Heart left ventricle (tissue), 16 donors: ENCODE results near the gene THOC1. TPM values are rescaled to one million over a fixed set of nuclear protein-coding genes. Genes with fewer than 3 reads are reported as not detected.
A peak's percentile ranks its signal among the peaks of the same experiment; 100 is the strongest.

Experiments used
- ATAC-seq, 4 donors: fragments of 200-7000 bp; cut with Tn5 transposase; one replicate each; pipeline ENCODE4 v1.9.1; 2020 to 2022; ENCODE audit warnings: moderate library complexity in 4 of 4, mild to moderate bottlenecking in 3 of 4, moderate number of reproducible peaks in 1 of 4
- DNase-seq, 5 donors: peaks; one replicate each; pipeline ENCODE4 v3.0.0-alpha.2; 2020
- H3K27ac ChIP-seq, 12 donors: fragments of 200-600 bp; sonication (generic) in 4 of 12; one replicate each; pipeline versions ENCODE4 v1.5.0 to v1.8.0; 2016 to 2022; ENCODE audit warnings: mild to moderate bottlenecking in 2 of 12
- H3K27me3 ChIP-seq, 9 donors: fragments of 200-600 bp; sonication (generic) in 2 of 9; one replicate each; pipeline versions ENCODE4 v1.5.1 to v1.8.0; 2016 to 2022; ENCODE audit warnings: mild to moderate bottlenecking in 3 of 9
- H3K36me3 ChIP-seq, 9 donors: fragments of 200-600 bp; sonication (generic) in 2 of 9; one replicate each; pipeline versions ENCODE4 v1.5.0 to v1.8.0; 2018 to 2022; ENCODE audit warnings: mild to moderate bottlenecking in 2 of 9
- H3K4me1 ChIP-seq, 12 donors: fragments of 200-600 bp; sonication (generic) in 4 of 12; one replicate each; pipeline versions ENCODE4 v1.5.0 to v1.8.0; 2016 to 2022; ENCODE audit warnings: mild to moderate bottlenecking in 3 of 12
- H3K4me3 ChIP-seq, 12 donors: fragments of 200-600 bp; sonication (generic) in 4 of 12; one replicate each; pipeline versions ENCODE4 v1.5.0 to v1.8.0; 2017 to 2022; ENCODE audit warnings: mild to moderate bottlenecking in 9 of 12, moderate library complexity in 4 of 12
- H3K9me3 ChIP-seq, 12 donors: fragments of 200-600 bp; sonication (generic) in 4 of 12; one replicate each; pipeline versions ENCODE4 v1.5.0 to v1.8.0; 2016 to 2022; ENCODE audit warnings: mild to moderate bottlenecking in 1 of 12
- CTCF ChIP-seq, 12 donors: fragments of 200-600 bp; sonication (generic) in 4 of 12; IDR thresholded peaks; one replicate each; pipeline versions ENCODE4 v1.5.0 to v1.8.0; 2018 to 2022; ENCODE audit warnings: antibody characterized with exemption in 12 of 12, mild to moderate bottlenecking in 5 of 12
- POLR2A ChIP-seq, 2 donors: fragments of 450-650 bp; IDR thresholded peaks; one replicate each; pipeline ENCODE4 v1.6.1; 2017; ENCODE audit warnings: antibody characterized with exemption in 2 of 2, mild to moderate bottlenecking in 2 of 2, moderate library complexity in 2 of 2
- WGBS, 4 donors: extraction: QIAGEN DNeasy Blood & Tissue Kit in 2 of 4; methylation state at CpG; one replicate each; pipeline versions ENCODE4 v1.1.5 to v1.1.7; 2013 to 2018; 5-methylcytosine and 5-hydroxymethylcytosine counted together
- intact Hi-C, 10 donors: fragments of 100-400 bp; cut with DNase I; formaldehyde crosslinking; loops; one replicate each; pipeline versions ENCODE4 v1.11.1 to v1.14.2; 2022
- polyA plus RNA-seq, 2 donors: library from polyadenylated mRNA; stranded (reverse); fragments of 200-250 nt; gene quantifications; one replicate each; pipeline ENCODE4 v1.2.3, GENCODE V29; 2013
- total RNA-seq, 9 donors: library from RNA; depleted of rRNA in 2 of 9; stranded (reverse); fragments of >200 nt in 2 of 9; fragmentation: NEBNext Ultra II Directional in 3 of 9; extraction: Animal tissue kit (Norgen Biotek cat#: 25700) in 3 of 9; gene quantifications; one replicate each; pipeline versions ENCODE4 v1.1.0 to v1.2.4, GENCODE V29; 2016 to 2023
- donor health status: ischemic (EF 13 %, LVEDD 7.1; RV severe dilation, severe dysfunction).
- donor health status: healthy with polysubstance abuse.
- donor health status: DM: no; HTN: yes; CAD: no.
- donor health status: DM: no; HTN: no; CAD: no.
- donor health status: ischemic (EF 25% LVEDD 6.9; RV normal size, moderate dysfunction).
- donor health status: ischemic (EF 25% LVEDD 5.7; RV mildly dilated, moderate dysfunction).
- donor health status: healthy.
- donor health status: DM: yes; HTN: yes; CAD: no.
- donor health status: ischemic (EF 35%, LVEDD 5.7; RV mildly dilated, moderate dysfunction).
- donor health status: nonischemic (EF 11% LVEDD 7.7; RV severe dilation, severe dysfunction).
- donor health status: DM: yes; HTN: yes; CAD: no.
- donor health status: PGD.
- donor health status: ischemic (EF 29% LVEDD 5.4; RV normal size, mild dysfunction).
- donor health status: nonischemic (EF 23%, LVEDD 6.1; RV moderate dilation, normal function).

THOC1 gene
- total and polyA plus RNA-seq, 11 donors, result 6.4 to 19.0 (median 10.0) TPM

- H3K27me3 ChIP-seq, result no peaks in the 10 kb centered on the region
- DNase-seq (no peak), ATAC-seq (no peak)
- WGBS, 4 donors, result 69 to 78% (median 72%) methylated on average over 6 of the region's 6 CpGs
- H3K27ac ChIP-seq, result no peak overlapping the region
- H3K4me1 ChIP-seq, result peaks cover 0 to 10% (median 0%) of the 10 kb centered on the region in 12 donors
- TF ChIP-seq POLR2A (IDR thresholded peaks at IDR 0.05) (no peak), CTCF (IDR thresholded peaks at IDR 0.05) (no peak)
- intact Hi-C loops, result loop anchor here in 8 of 10 donors (2.0 to 10.0 kb wide), 8 partner anchors 329 to 553 kb away; no protein-coding TSS in a partner anchor
- no peak overlapping the region for H3K4me3 ChIP-seq
- H3K9me3 ChIP-seq, result no peaks in the 10 kb centered on the region
- H3K36me3 ChIP-seq, result no peaks in the 10 kb centered on the region
Measured at GRCh38 chr18:285817-286216, 18.0 kb upstream of the THOC1 start.

GRCh38 chr18:275486-275885, 7.6 kb upstream of the THOC1 start:
- H3K9me3 ChIP-seq, result peaks cover 0 to 17% (median 3%) of the 10 kb centered on the region in 12 donors
- H3K27ac ChIP-seq, result peak overlapping the region in 1 of 12 donors; percentile 58
- intact Hi-C loops, result no loop called here
- 44 to 69% (median 62%) methylated on average over 2 of the region's 2 CpGs for WGBS, 4 donors
- DNase-seq (peak in 2 of 5 donors; percentile 19 to 28), ATAC-seq (peak in 3 of 4 donors; percentile 34 to 71 (median 38))
- TF ChIP-seq CTCF (IDR thresholded peaks at IDR 0.05), result no peak
- TF ChIP-seq POLR2A (IDR thresholded peaks at IDR 0.05), result no peak
- no peaks in the 10 kb centered on the region for H3K4me1 ChIP-seq
- no peaks in the 10 kb centered on the region for H3K27me3 ChIP-seq
- H3K36me3 ChIP-seq, result no peaks in the 10 kb centered on the region
- no peak overlapping the region for H3K4me3 ChIP-seq

- Histone ChIP-seq H3K27ac (no peak overlapping the region), H3K27me3 (no peaks in the 10 kb centered on the region), H3K9me3 (peaks cover 0 to 16% (median 3%) of the 10 kb centered on the region in 12 donors), H3K4me3 (no peak overlapping the region), H3K36me3 (no peaks in the 10 kb centered on the region), H3K4me1 (peaks cover 0 to 5% (median under 1%) of the 10 kb centered on the region in 12 donors)
- intact Hi-C loops, result loop anchor here in 1 of 10 donors (5.0 kb wide), 1 partner anchor 328 kb away; no protein-coding TSS in a partner anchor
- TF ChIP-seq CTCF (IDR thresholded peaks at IDR 0.05) (no peak), POLR2A (IDR thresholded peaks at IDR 0.05) (no peak)
- DNase-seq (no peak), ATAC-seq (no peak)
- 84 to 88% (median 86%) methylated on average over 8 of the region's 8 CpGs for WGBS, 4 donors
Measured at GRCh38 chr18:274313-274712, 6.5 kb upstream of the THOC1 start.

GRCh38 chr18:273525-273924, 5.7 kb upstream of the THOC1 start:
- TF ChIP-seq CTCF (IDR thresholded peaks at IDR 0.05), result no peak
- TF ChIP-seq POLR2A (IDR thresholded peaks at IDR 0.05), result no peak
- intact Hi-C loops, result loop anchor here in 1 of 10 donors (5.0 kb wide), 1 partner anchor 329 kb away; no protein-coding TSS in a partner anchor
- no peak for ATAC-seq
- no peaks in the 10 kb centered on the region for H3K36me3 ChIP-seq
- no peak overlapping the region for H3K27ac ChIP-seq
- peaks cover 0 to 12% (median 8%) of the 10 kb centered on the region in 12 donors for H3K4me1 ChIP-seq
- no peaks in the 10 kb centered on the region for H3K27me3 ChIP-seq
- WGBS, 4 donors, result 92 to 97% (median 97%) methylated on average over 3 of the region's 3 CpGs
- H3K4me3 ChIP-seq, result no peak overlapping the region
- peaks cover 0 to 8% (median under 1%) of the 10 kb centered on the region in 12 donors for H3K9me3 ChIP-seq
- DNase-seq, result no peak
